MG63 (cell line): ENCODE data around the gene RIMBP2. TPM values are rescaled to one million over a fixed set of nuclear protein-coding genes. Genes with fewer than 3 reads are reported as not detected.
"Not testable (repeated sequence)": the region's sequence is repeated elsewhere in the genome, so short reads cannot be mapped to it uniquely, and the experiment has no call there.

Experiments
- DNase-seq: peaks from one replicate; pipeline ENCODE4 v3.0.0-alpha.2; 2020
- H3K27me3 ChIP-seq: fragments of 250-450 bp; sonication (Bioruptor Pico); 2 replicates; pipeline ENCODE4 v1.5.1; 2020; ENCODE audit warnings: mild to moderate bottlenecking, moderate library complexity
- H3K36me3 ChIP-seq: fragments of 250-450 bp; sonication (Bioruptor Pico); 2 replicates; pipeline ENCODE4 v1.5.1; 2020; ENCODE audit warnings: mild to moderate bottlenecking, moderate library complexity
- H3K4me3 ChIP-seq: fragments of 250-450 bp; sonication (Bioruptor Pico); 2 replicates; pipeline ENCODE4 v1.5.1; 2020; ENCODE audit warnings: mild to moderate bottlenecking, moderate library complexity
- H3K9me3 ChIP-seq: fragments of 250-450 bp; sonication (Bioruptor Pico); 2 replicates; pipeline ENCODE4 v1.5.1; 2020; ENCODE audit warnings: mild to moderate bottlenecking, moderate library complexity
- total RNA-seq: library from RNA; depleted of rRNA; stranded (reverse); fragments of >200 nt; shearing (Covaris generic); gene quantifications from 2 replicates; pipeline ENCODE4 v1.2.3, GENCODE V29; 2014; ENCODE audit warnings: low replicate concordance

The RIMBP2 gene
- total RNA-seq, 1 experiment from 2014 or later = not detected

- H3K9me3 ChIP-seq = no peaks in the 10 kb centered on the region
- H3K27me3 ChIP-seq = no peaks in the 10 kb centered on the region
- H3K36me3 ChIP-seq = no peaks in the 10 kb centered on the region
- H3K4me3 ChIP-seq = no peak overlapping the region
- DNase-seq = no peak
Observed at GRCh38 chr12:130743176-130743575, 27.1 kb upstream of the RIMBP2 start.

- Histone ChIP-seq H3K4me3 (no peak overlapping the region), H3K27me3 (no peaks in the 10 kb centered on the region), H3K9me3 (no peaks in the 10 kb centered on the region), H3K36me3 (no peaks in the 10 kb centered on the region)
- no peak for DNase-seq
Observed at GRCh38 chr12:130742716-130743115, 26.6 kb upstream of the RIMBP2 start.

GRCh38 chr12:130742112-130742511 is 26.0 kb upstream of the RIMBP2 start:
- no peak for DNase-seq

GRCh38 chr12:130739571-130739970 is 23.5 kb upstream of the RIMBP2 start:
- H3K27me3 ChIP-seq = no peaks in the 10 kb centered on the region
- H3K4me3 ChIP-seq = no peak overlapping the region
- no peaks in the 10 kb centered on the region for H3K36me3 ChIP-seq
- DNase-seq = no peak
- no peaks in the 10 kb centered on the region for H3K9me3 ChIP-seq

More at GRCh38 chr12:130742112-130742511, 26.0 kb upstream of the RIMBP2 start:
- Histone ChIP-seq H3K4me3 (no peak overlapping the region), H3K9me3 (no peaks in the 10 kb centered on the region), H3K36me3 (no peaks in the 10 kb centered on the region), H3K27me3 (no peaks in the 10 kb centered on the region)

GRCh38 chr12:130738403-130738802 is 22.3 kb upstream of the RIMBP2 start:
- not testable (repeated sequence) for H3K27me3 ChIP-seq, DNase-seq, H3K36me3 ChIP-seq, H3K9me3 ChIP-seq, H3K4me3 ChIP-seq

GRCh38 chr12:130737731-130738130 is 21.6 kb upstream of the RIMBP2 start:
- H3K9me3 ChIP-seq = no peaks in the 10 kb centered on the region
- DNase-seq = no peak

GRCh38 chr12:130729344-130729743 is 13.2 kb upstream of the RIMBP2 start:
- no peak for DNase-seq
- H3K36me3 ChIP-seq = no peaks in the 10 kb centered on the region
- H3K27me3 ChIP-seq = no peaks in the 10 kb centered on the region
- no peak overlapping the region for H3K4me3 ChIP-seq
- H3K9me3 ChIP-seq = no peaks in the 10 kb centered on the region

More at GRCh38 chr12:130737731-130738130, 21.6 kb upstream of the RIMBP2 start:
- Histone ChIP-seq H3K36me3 (no peaks in the 10 kb centered on the region), H3K4me3 (no peak overlapping the region), H3K27me3 (no peaks in the 10 kb centered on the region)

GRCh38 chr12:130728158-130729058 is 12.3 kb upstream of the RIMBP2 start:
- Histone ChIP-seq H3K9me3 (no peaks in the 10 kb centered on the region; the same call in 1 of the 2 replicates), H3K27me3 (no peaks in the 10 kb centered on the region)

GRCh38 chr12:130719263-130719859 is 3.3 kb upstream of the RIMBP2 start:
- H3K27me3 ChIP-seq = peaks cover 4% of the 10 kb centered on the region; the same call in 1 of the 2 replicates
- no peak overlapping the region for H3K4me3 ChIP-seq
- DNase-seq = no peak
- no peaks in the 10 kb centered on the region for H3K36me3 ChIP-seq
- H3K9me3 ChIP-seq = peaks cover 9% of the 10 kb centered on the region

More at GRCh38 chr12:130728158-130729058, 12.3 kb upstream of the RIMBP2 start:
- no peaks in the 10 kb centered on the region for H3K36me3 ChIP-seq
- no peak for DNase-seq
- H3K4me3 ChIP-seq = no peak overlapping the region

GRCh38 chr12:130717752-130718151 is 1.7 kb upstream of the RIMBP2 start:
- H3K9me3 ChIP-seq = peaks cover 4% of the 10 kb centered on the region; the same call in 1 of the 2 replicates
- peaks cover 6% of the 10 kb centered on the region; the same call in 1 of the 2 replicates for H3K27me3 ChIP-seq
- H3K4me3 ChIP-seq = no peak overlapping the region
- no peak for DNase-seq
- no peaks in the 10 kb centered on the region for H3K36me3 ChIP-seq

- H3K9me3 ChIP-seq = no peaks in the 10 kb centered on the region
- no peak for DNase-seq
- H3K4me3 ChIP-seq = no peak overlapping the region
- H3K27me3 ChIP-seq = peaks cover 6% of the 10 kb centered on the region; the same call in 1 of the 2 replicates
- no peaks in the 10 kb centered on the region for H3K36me3 ChIP-seq
Observed at GRCh38 chr12:130716969-130717366, 869 bp upstream of the RIMBP2 start.

- Histone ChIP-seq H3K4me3 (peak overlapping the region; percentile 24), H3K27me3 (peaks cover 6% of the 10 kb centered on the region; the same call in 1 of the 2 replicates), H3K9me3 (no peaks in the 10 kb centered on the region), H3K36me3 (no peaks in the 10 kb centered on the region)
- no peak for DNase-seq
Observed at GRCh38 chr12:130715150-130715997, 725 bp downstream of the RIMBP2 start.

- Histone ChIP-seq H3K4me3 (no peak overlapping the region), H3K27me3 (peaks cover 6% of the 10 kb centered on the region; the same call in 1 of the 2 replicates), H3K36me3 (no peaks in the 10 kb centered on the region), H3K9me3 (no peaks in the 10 kb centered on the region)
- no peak for DNase-seq
Observed at GRCh38 chr12:130714591-130715149, 1.4 kb downstream of the RIMBP2 start.

- Histone ChIP-seq H3K36me3 (no peaks in the 10 kb centered on the region), H3K9me3 (no peaks in the 10 kb centered on the region), H3K27me3 (peaks cover 8% of the 10 kb centered on the region; the same call in 1 of the 2 replicates), H3K4me3 (no peak overlapping the region)
- DNase-seq = no peak
Observed at GRCh38 chr12:130714091-130714590, 2.0 kb downstream of the RIMBP2 start.

- no peaks in the 10 kb centered on the region for H3K9me3 ChIP-seq
- no peak overlapping the region for H3K4me3 ChIP-seq
- H3K36me3 ChIP-seq = no peaks in the 10 kb centered on the region
- no peak for DNase-seq
- H3K27me3 ChIP-seq = peaks cover 8% of the 10 kb centered on the region; the same call in 1 of the 2 replicates
Observed at GRCh38 chr12:130713581-130713991, 2.5 kb downstream of the RIMBP2 start.
